ENCODE measurements around the gene GATAD2A. TPM values are rescaled to one million over a fixed set of nuclear protein-coding genes. Genes with fewer than 3 reads are reported as not detected.
A peak's percentile ranks its signal among the peaks of the same experiment; 100 is the strongest.

The GATAD2A gene
- total RNA-seq, 1 experiment from 2014 or later: 126 TPM

GRCh38 chr19:19406878-19407632 is 1.6 kb downstream of the GATAD2A start:
- peak; percentile 54 to 58 for DNase-seq
- Mint-ChIP-seq H3K27ac (ENCODE audit: unreplicated experiment) (peak overlapping the region; percentile 87), H3K9me3 (ENCODE audit: unreplicated experiment) (no peaks in the 10 kb centered on the region), H3K27me3 (ENCODE audit: insufficient read depth, unreplicated experiment) (no peaks in the 10 kb centered on the region), H3K36me3 (ENCODE audit: insufficient read depth, unreplicated experiment) (peaks cover 34% of the 10 kb centered on the region), H3K4me1 (ENCODE audit: low read depth, unreplicated experiment) (peaks cover 24% of the 10 kb centered on the region), H3K4me3 (ENCODE audit: unreplicated experiment) (peak overlapping the region; percentile 95)
- intact Hi-C loops (cut with micrococcal nuclease; ENCODE audit: unreplicated experiment): loop anchor here (1.0 kb wide), 1 partner anchor 40 kb away; no protein-coding TSS in a partner anchor
- peaks cover 34% of the 10 kb centered on the region for H3K4me1 ChIP-seq
- TF ChIP-seq CTCF (IDR thresholded peaks at IDR 0.05; ENCODE audit: insufficient read depth in 1 of 2, low read depth in 1 of 2, low read length in 1 of 2, severe bottlenecking in 1 of 2, unreplicated experiment in 1 of 2): peak in 1 of 2 experiments; percentile 43
- H3K27me3 ChIP-seq (replicated peaks; ENCODE audit: control insufficient read depth, insufficient read depth, low read length): no peaks in the 10 kb centered on the region
- POLR2A ChIA-PET: no interaction called here
- CTCF ChIA-PET: interaction anchor here (2.3 kb wide), 1 partner anchor 22 kb away, joined by 6 read pairs; no protein-coding TSS in a partner anchor
- H3K36me3 ChIP-seq (ENCODE audit: control insufficient read depth, insufficient read depth, low read length): peaks cover 1% of the 10 kb centered on the region; the same call in 1 of the 2 replicates
- H3K9me3 ChIP-seq: no peaks in the 10 kb centered on the region
- TSS peak; percentile 21 for BruUV-seq (replicated peaks)
- peak overlapping the region; percentile 89 for H3K4me3 ChIP-seq (ENCODE audit: low read depth, low read length)

- Mint-ChIP-seq H3K27ac (ENCODE audit: unreplicated experiment) (no peak overlapping the region), H3K4me1 (ENCODE audit: low read depth, unreplicated experiment) (peaks cover 24% of the 10 kb centered on the region), H3K27me3 (ENCODE audit: insufficient read depth, unreplicated experiment) (no peaks in the 10 kb centered on the region), H3K36me3 (ENCODE audit: insufficient read depth, unreplicated experiment) (peaks cover 34% of the 10 kb centered on the region), H3K4me3 (ENCODE audit: unreplicated experiment) (peak overlapping the region; percentile 95), H3K9me3 (ENCODE audit: unreplicated experiment) (no peaks in the 10 kb centered on the region)
- peaks cover 34% of the 10 kb centered on the region for H3K4me1 ChIP-seq
- no peak for TF ChIP-seq CTCF (IDR thresholded peaks at IDR 0.05; ENCODE audit: insufficient read depth in 1 of 2, low read depth in 1 of 2, low read length in 1 of 2, severe bottlenecking in 1 of 2, unreplicated experiment in 1 of 2)
- no peak overlapping the region for H3K4me3 ChIP-seq (ENCODE audit: low read depth, low read length)
- no TSS peak for BruUV-seq (replicated peaks)
- CTCF ChIA-PET: no interaction called here
- no peaks in the 10 kb centered on the region for H3K27me3 ChIP-seq (replicated peaks; ENCODE audit: control insufficient read depth, insufficient read depth, low read length)
- no peak for DNase-seq
- peaks cover 1% of the 10 kb centered on the region; the same call in 1 of the 2 replicates for H3K36me3 ChIP-seq (ENCODE audit: control insufficient read depth, insufficient read depth, low read length)
- POLR2A ChIA-PET: no interaction called here
- intact Hi-C loops (cut with micrococcal nuclease; ENCODE audit: unreplicated experiment): loop anchor here (1.0 kb wide), 1 partner anchor 40 kb away; no protein-coding TSS in a partner anchor
- H3K9me3 ChIP-seq: no peaks in the 10 kb centered on the region
Measured at GRCh38 chr19:19407633-19407930, 2.1 kb downstream of the GATAD2A start.

GRCh38 chr19:19409205-19409604 is 3.7 kb downstream of the GATAD2A start:
- H3K27ac Mint-ChIP-seq (ENCODE audit: unreplicated experiment): peak overlapping the region; percentile 17

More at GRCh38 chr19:19409205-19409604, 3.7 kb downstream of the GATAD2A start:
- H3K36me3 ChIP-seq (ENCODE audit: control insufficient read depth, insufficient read depth, low read length): peaks cover 1% of the 10 kb centered on the region; the same call in 1 of the 2 replicates
- H3K4me1 ChIP-seq: peaks cover 34% of the 10 kb centered on the region
- Mint-ChIP-seq H3K4me1 (ENCODE audit: low read depth, unreplicated experiment) (peaks cover 14% of the 10 kb centered on the region), H3K27me3 (ENCODE audit: insufficient read depth, unreplicated experiment) (no peaks in the 10 kb centered on the region), H3K4me3 (ENCODE audit: unreplicated experiment) (peak overlapping the region; percentile 8), H3K9me3 (ENCODE audit: unreplicated experiment) (no peaks in the 10 kb centered on the region), H3K36me3 (ENCODE audit: insufficient read depth, unreplicated experiment) (peaks cover 46% of the 10 kb centered on the region)
- intact Hi-C loops (cut with micrococcal nuclease; ENCODE audit: unreplicated experiment): no loop called here
- H3K9me3 ChIP-seq: no peaks in the 10 kb centered on the region
- ChIA-PET CTCF (no interaction called here), POLR2A (interaction anchor here (0.6 kb wide), 1 partner anchor 49 kb away, joined by 3 read pairs; no protein-coding TSS in a partner anchor)
- H3K27me3 ChIP-seq (replicated peaks; ENCODE audit: control insufficient read depth, insufficient read depth, low read length): no peaks in the 10 kb centered on the region
- peak in 1 of 2 experiments; percentile 45 for DNase-seq
- BruUV-seq (replicated peaks): no TSS peak
- H3K4me3 ChIP-seq (ENCODE audit: low read depth, low read length): no peak overlapping the region
- TF ChIP-seq CTCF (IDR thresholded peaks at IDR 0.05; ENCODE audit: insufficient read depth in 1 of 2, low read depth in 1 of 2, low read length in 1 of 2, severe bottlenecking in 1 of 2, unreplicated experiment in 1 of 2): no peak
